Neuron (in vitro differentiated cells): ENCODE results near the gene ARHGEF39.
A peak's percentile ranks its signal among the peaks of the same experiment; 100 is the strongest.

Experiments used
- H2AFZ ChIP-seq: one replicate; pipeline ENCODE4 v1.6.1; 2013; ENCODE audit warnings: low read depth, mild to moderate bottlenecking, inconsistent platforms, low read length, moderate library complexity
- H3K27me3 ChIP-seq: one replicate; pipeline ENCODE4 v1.6.1; 2013; ENCODE audit warnings: low read length; ENCODE audit not compliant: insufficient read depth
- H3K36me3 ChIP-seq: one replicate; pipeline ENCODE4 v1.6.1; 2013; ENCODE audit warnings: low read length; ENCODE audit not compliant: insufficient read depth
- H3K4me1 ChIP-seq: one replicate; pipeline ENCODE4 v1.6.1; 2013; ENCODE audit warnings: low read length; ENCODE audit not compliant: insufficient read depth
- H3K4me3 ChIP-seq: 2 replicates; pipeline ENCODE4 v1.5.1; 2013; ENCODE audit warnings: mild to moderate bottlenecking, low read length, moderate library complexity
- H3K9me3 ChIP-seq: one replicate; pipeline ENCODE4 v1.6.1; 2013; ENCODE audit warnings: low read length

Gene ARHGEF39

DNA sequence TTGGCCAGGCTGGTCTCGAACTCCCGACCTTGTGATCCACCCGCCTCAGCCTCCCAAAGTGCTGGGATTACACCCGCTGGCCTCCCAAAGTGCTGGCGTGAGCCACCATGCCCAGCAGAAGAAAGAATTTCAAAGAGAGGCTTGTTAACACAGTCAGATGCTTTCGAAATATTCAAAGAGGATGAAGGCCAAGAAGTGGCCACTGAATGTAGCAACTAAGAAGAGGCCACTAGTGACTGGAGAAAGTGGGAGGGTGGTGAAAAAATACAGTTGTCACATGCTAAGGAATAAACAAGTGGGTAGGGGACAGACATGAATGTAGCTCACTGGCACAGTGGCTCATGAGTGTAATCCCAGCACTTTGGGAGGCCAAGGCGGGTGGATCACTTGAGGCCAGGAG, 37.7 kb upstream of the ARHGEF39 start:
- Histone ChIP-seq H2AFZ (no peak overlapping the region), H3K27me3 (no peaks in the 10 kb centered on the region), H3K4me1 (no peaks in the 10 kb centered on the region), H3K36me3 (peaks cover 97% of the 10 kb centered on the region), H3K9me3 (no peaks in the 10 kb centered on the region), H3K4me3 (no peak overlapping the region)

DNA sequence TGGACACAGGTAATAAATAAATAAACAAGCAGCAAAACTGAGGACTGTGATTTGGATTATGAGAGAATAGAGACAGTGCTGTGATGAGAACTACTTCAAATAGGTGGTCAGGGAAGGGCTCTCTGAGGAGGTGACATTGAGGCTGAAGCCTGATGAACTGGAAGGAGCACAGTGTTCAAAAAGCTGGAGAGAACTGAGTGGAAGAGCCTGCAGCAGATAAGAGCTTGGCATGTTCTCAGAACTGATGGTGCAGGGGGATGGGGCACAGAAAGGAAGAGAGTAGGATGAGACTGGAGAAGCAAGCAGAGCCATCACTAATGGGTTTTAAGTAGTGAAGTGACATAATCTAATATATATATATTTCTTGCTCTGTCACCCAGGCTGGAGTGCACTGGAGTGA, 35.9 kb upstream of the ARHGEF39 start:
- H3K4me3 ChIP-seq: no peak overlapping the region
- H3K4me1 ChIP-seq: no peaks in the 10 kb centered on the region
- H3K36me3 ChIP-seq: peaks cover 92% of the 10 kb centered on the region
- no peak overlapping the region for H2AFZ ChIP-seq
- no peaks in the 10 kb centered on the region for H3K27me3 ChIP-seq
- H3K9me3 ChIP-seq: no peaks in the 10 kb centered on the region

DNA sequence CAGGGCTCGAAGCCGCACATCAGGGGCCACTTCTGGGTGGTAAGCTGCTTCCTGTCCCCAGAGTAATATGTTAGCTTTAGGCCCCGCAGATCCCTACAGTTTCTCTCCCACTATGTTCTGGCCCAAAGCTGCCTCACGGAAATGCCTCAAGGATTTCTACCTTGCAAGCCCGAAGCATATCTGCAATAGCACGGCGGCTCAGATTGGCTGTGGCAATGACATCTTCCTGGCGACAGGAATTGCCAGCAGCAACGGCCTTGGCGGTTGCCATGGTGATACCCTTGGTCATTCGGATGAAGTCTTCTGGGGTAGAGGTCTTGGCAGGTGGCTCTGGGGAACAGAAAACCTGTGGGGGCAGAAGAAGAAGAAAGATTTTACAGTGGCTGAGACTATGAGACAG, 35.0 kb upstream of the ARHGEF39 start:
- H3K4me1 ChIP-seq: no peaks in the 10 kb centered on the region
- H3K27me3 ChIP-seq: no peaks in the 10 kb centered on the region
- H2AFZ ChIP-seq: no peak overlapping the region
- no peaks in the 10 kb centered on the region for H3K9me3 ChIP-seq
- H3K36me3 ChIP-seq: peaks cover 85% of the 10 kb centered on the region
- no peak overlapping the region for H3K4me3 ChIP-seq

DNA sequence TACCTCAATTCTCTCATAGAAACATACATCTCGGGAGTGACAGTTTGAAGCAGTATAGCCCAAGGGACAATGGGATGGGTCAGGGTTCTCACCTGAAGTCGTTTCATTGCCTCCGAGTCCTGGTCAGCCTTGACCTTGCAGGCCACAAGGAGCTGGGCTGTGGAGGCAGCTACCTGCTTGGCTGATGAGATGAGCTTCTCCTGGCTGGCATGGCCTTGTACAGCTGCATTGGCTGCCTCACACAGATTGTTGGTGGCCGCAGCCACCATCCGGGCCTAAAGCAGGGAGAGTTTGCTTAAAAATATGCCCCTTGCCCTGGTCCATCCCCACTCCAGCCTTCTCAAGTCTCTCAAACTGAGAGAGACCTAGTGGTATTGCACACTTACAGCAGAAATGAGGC, 33.2 kb upstream of the ARHGEF39 start:
- Histone ChIP-seq H3K27me3 (no peaks in the 10 kb centered on the region), H3K9me3 (no peaks in the 10 kb centered on the region), H3K4me1 (no peaks in the 10 kb centered on the region), H3K36me3 (peaks cover 67% of the 10 kb centered on the region), H3K4me3 (no peak overlapping the region), H2AFZ (no peak overlapping the region)

DNA sequence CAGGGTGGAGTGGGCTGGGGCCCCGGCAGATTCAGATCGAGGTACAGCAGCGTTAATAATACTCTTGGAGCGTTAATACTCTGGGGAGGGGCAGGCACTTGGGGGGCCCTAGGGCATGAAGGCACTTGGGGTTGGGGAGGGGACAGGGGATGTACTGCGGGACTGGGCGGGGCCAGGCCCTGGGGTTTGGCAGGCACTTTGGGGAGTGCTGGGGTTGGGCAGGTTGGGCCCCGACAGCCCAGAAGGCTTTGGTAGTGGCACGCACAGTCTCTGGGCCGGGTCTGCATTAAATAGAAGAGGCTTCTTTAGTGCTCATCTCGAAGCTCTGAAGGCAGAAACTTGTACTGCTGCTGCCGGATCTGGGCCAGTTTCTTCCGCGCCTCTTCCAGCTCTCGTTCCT, 32.5 kb upstream of the ARHGEF39 start:
- Histone ChIP-seq H3K36me3 (peaks cover 60% of the 10 kb centered on the region), H2AFZ (no peak overlapping the region), H3K4me3 (no peak overlapping the region), H3K27me3 (no peaks in the 10 kb centered on the region), H3K4me1 (no peaks in the 10 kb centered on the region), H3K9me3 (no peaks in the 10 kb centered on the region)

DNA sequence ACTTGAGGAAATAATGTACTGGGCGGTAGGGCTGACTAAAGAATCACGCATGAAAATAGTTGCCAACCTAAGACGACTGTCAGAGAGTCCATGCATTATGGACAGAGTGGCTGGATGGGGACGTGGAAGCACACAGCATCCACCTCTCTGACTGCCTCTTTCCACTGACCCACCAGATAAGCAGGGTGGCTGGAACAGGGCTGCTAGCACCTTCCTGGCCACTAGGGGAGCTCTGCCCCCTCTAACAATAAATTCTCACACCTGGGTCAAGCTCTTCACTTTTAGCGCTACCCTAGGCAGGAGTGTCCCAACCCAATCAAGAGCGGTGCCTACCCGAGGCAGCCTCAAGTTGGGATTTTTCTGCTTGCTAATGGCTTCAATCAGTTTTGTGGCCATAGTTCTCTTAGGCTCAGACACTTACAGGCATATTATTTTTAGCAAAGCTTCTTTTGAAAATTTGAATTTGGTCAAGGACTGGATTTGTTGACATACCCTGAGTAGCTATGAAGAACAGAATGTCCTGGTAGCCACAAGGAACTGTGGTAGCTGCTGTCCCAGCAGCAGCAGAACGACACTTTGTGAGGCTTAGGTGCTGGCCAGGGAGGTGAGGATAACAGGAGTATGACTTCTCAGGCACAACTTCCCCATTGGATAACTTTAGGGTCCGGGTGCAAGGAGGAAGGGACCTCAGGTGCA, 31.7 kb upstream of the ARHGEF39 start:
- Histone ChIP-seq H2AFZ (no peak overlapping the region), H3K4me3 (no peak overlapping the region), H3K4me1 (no peaks in the 10 kb centered on the region), H3K27me3 (no peaks in the 10 kb centered on the region), H3K9me3 (no peaks in the 10 kb centered on the region), H3K36me3 (peaks cover 53% of the 10 kb centered on the region)

DNA sequence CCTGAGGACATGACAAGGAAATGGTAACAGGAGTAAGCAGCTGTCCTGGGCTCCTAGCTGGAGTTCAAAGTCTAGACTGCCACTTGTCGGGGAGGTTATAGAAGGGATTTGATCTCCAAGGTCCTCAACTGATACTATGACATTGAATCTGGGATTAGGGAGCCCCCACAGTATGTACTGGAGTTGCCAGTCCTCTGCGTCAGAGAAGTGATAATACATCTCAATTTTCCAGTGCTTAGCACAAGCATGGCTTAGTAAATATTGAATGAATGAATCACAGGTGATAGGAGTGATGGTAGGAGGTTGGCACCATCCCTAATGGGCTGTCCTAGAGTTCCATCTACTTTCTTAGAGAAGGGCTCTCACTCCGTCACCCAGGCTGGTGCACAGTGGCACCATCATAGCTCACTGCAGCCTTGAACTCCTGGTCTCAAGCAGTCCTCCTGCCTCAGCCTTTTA, 31.0 kb upstream of the ARHGEF39 start:
- peaks cover 47% of the 10 kb centered on the region for H3K36me3 ChIP-seq
- no peak overlapping the region for H3K4me3 ChIP-seq
- peaks cover 4% of the 10 kb centered on the region for H3K4me1 ChIP-seq
- no peaks in the 10 kb centered on the region for H3K9me3 ChIP-seq
- no peaks in the 10 kb centered on the region for H3K27me3 ChIP-seq
- H2AFZ ChIP-seq: no peak overlapping the region

DNA sequence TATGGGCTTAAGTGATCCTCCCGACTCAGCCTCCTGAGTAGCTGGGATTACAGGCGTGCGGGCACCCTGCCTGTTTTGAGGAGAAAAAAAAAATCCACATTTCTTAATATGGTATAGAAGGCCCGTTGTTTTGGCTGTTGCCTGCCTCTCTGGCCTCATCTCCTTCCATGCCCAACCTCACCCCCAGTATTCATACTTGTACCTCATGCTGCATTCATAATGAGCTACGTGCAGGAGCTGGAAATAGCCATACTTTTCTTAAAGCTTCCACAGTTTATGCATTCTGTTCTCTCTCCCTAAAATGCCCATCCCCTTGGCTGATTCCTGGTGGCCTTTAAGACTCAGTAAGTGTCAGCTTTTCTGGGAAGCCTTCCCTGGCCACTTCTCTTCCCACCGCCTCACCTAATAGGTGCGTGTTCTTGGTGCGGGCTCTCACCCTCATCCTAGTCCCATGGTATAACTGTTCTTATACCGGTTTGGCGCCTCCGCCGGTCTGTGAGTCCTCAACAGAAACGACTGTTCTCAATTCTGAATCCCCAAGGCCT, 26.8 kb upstream of the ARHGEF39 start:
- Histone ChIP-seq H3K27me3 (no peaks in the 10 kb centered on the region), H2AFZ (no peak overlapping the region), H3K36me3 (peaks cover 8% of the 10 kb centered on the region), H3K4me1 (peaks cover 7% of the 10 kb centered on the region), H3K9me3 (no peaks in the 10 kb centered on the region), H3K4me3 (no peak overlapping the region)

DNA sequence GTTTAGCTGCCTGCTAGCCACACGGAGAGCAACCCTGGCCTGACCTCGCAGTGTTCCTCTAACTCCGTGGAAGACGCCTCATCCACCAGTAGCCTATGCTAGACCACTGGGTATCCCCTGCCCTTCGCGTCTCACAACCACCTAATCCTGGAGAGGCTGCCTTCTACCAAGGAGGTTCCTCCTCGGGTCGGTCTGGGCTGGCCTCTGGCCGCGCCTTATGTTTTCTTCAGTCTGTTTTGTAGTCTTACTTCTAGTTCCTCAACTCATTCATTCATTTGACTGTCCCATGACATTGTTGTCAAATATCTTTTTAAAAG, 26.3 kb upstream of the ARHGEF39 start:
- peak overlapping the region; percentile 57 for H3K4me3 ChIP-seq
- H3K9me3 ChIP-seq: no peaks in the 10 kb centered on the region
- no peaks in the 10 kb centered on the region for H3K27me3 ChIP-seq
- H3K4me1 ChIP-seq: peaks cover 7% of the 10 kb centered on the region
- peaks cover 5% of the 10 kb centered on the region for H3K36me3 ChIP-seq
- H2AFZ ChIP-seq: peak overlapping the region; percentile 100

DNA sequence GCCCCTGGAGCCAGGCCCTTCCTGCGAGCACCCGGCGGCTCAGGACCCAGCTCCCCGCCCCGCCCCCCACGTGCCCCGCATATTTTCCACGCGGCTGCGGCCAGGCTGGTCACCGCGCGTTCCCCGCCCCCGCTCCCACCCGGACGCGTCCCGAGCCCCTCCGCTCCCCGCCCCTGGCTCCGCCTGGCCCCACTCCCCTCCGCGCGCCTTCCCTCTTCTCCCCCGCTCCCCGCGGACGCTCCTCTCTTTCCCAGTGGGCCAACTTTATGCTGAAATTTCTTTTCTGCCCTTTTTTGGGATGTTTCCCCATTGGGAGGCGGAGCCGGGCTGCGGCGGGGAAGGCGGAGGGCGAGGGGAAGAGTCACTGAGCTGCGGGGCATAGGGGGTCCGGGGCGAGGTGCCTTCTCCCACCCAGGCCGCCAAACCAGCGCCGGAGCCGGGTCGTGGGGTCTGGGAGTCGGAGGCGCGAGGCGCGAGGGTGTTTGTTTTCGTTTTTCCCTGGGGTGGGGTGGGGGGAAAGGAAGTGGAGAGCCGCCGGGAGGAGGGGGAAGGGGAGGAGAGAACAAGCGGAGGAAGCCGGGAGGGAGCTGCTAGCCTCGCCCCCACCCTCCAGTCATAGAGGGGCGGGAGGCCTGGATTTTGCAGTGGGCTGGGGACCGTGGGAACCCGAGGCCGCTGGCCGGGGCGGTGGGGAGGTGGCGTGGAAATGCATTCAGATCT, 25.8 kb upstream of the ARHGEF39 start:
- H3K4me1 ChIP-seq: peaks cover 7% of the 10 kb centered on the region
- H3K36me3 ChIP-seq: peaks cover under 1% of the 10 kb centered on the region
- H2AFZ ChIP-seq: peak overlapping the region; percentile 100
- no peaks in the 10 kb centered on the region for H3K9me3 ChIP-seq
- H3K27me3 ChIP-seq: no peaks in the 10 kb centered on the region
- peak overlapping the region; percentile 57 for H3K4me3 ChIP-seq

DNA sequence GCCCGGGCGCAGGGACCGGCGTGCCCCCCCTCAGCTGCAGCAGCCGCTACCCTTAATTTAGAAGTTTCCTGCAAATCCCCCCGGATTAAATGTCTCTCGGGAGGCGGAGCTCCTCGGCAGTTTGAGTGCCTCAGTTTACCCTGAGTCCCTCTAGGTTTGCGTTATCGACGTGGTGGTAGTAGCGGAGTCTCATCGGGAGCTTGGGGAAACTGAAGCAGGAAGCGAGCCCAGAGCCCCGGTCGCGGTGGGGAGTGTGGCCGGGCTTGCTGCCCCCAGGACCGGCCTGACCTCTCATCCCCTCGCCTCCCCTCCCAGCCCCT, 25.3 kb upstream of the ARHGEF39 start:
- peak overlapping the region; percentile 57 for H3K4me3 ChIP-seq
- H3K27me3 ChIP-seq: no peaks in the 10 kb centered on the region
- H2AFZ ChIP-seq: peak overlapping the region; percentile 100
- H3K9me3 ChIP-seq: no peaks in the 10 kb centered on the region
- H3K36me3 ChIP-seq: no peaks in the 10 kb centered on the region
- peaks cover 7% of the 10 kb centered on the region for H3K4me1 ChIP-seq

DNA sequence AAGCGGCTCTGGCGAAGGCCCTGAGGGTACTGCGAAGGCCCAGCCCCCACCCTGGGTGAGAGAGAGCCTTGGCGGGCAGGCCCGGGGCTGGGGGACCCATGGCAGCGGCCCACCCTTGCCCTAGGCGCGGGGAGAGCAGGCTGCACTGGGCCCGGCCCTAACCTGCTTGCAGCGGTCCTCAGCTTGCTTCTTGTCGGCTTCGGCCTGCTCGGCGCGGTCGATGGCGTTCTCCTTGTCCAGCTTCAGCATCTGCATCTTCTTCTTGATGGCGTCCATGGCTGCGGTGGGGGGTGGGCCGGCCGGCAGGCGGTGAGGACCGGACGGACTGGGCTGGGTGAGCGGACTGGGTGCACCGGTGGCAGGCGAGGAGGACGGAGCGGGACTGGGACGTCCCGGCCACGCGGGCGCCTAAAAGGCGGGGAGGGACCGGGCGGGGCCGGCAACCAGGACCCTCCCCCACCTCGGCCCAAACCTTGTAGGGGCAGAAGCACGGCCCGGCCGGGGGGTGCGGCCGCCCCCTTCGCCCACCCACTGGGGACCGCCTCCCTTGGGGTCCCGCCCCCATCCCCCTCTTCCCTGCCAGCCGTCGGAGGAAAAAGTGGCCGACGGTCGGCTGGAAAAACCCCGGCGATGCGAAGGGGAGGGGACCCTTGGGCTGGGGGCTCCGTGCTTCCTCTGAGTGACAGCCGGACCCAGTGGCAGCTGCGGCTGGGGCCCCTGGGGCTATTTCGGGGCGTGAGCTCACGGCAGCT, 24.7 kb upstream of the ARHGEF39 start, which contains the start of gene TPM2:
TSS of gene TPM2 (minus strand) at position 384 of the 752 bp plus-strand sequence. CDS start at position 276, 108 bp downstream.
- no peaks in the 10 kb centered on the region for H3K36me3 ChIP-seq
- no peaks in the 10 kb centered on the region for H3K27me3 ChIP-seq
- H3K4me1 ChIP-seq: peaks cover 7% of the 10 kb centered on the region

More for the DNA sequence above, 24.7 kb upstream of the ARHGEF39 start, which contains the start of gene TPM2:
- Histone ChIP-seq H2AFZ (peak within 1 kb of the TSS; percentile 100), H3K4me3 (peak within 1 kb of the TSS; percentile 57), H3K9me3 (no peaks in the 10 kb centered on the region)
